GM20000 (cell line): ENCODE measurements around the gene ZNF473.

Experiments used
- DNase-seq: peaks from one replicate; pipeline ENCODE4 v3.0.0; 2012; ENCODE audit warnings: low spot score
- CTCF ChIP-seq: IDR thresholded peaks from 2 replicates; pipeline ENCODE4 v1.5.1; 2012; ENCODE audit warnings: mild to moderate bottlenecking, control low read depth; ENCODE audit errors: extremely low read depth, missing control alignments

ZNF473 gene

GRCh38 chr19:49997709-49998108, 28.1 kb upstream of the ZNF473 start:
- no peak for TF ChIP-seq CTCF
- DNase-seq, result peak; percentile 59

GRCh38 chr19:49999371-50000010, 26.3 kb upstream of the ZNF473 start:
- no peak for TF ChIP-seq CTCF
- no peak for DNase-seq

- no peak for TF ChIP-seq CTCF
- no peak for DNase-seq
Measured at GRCh38 chr19:50000038-50000840, 25.6 kb upstream of the ZNF473 start.

GRCh38 chr19:50000841-50001557, 24.8 kb upstream of the ZNF473 start:
- no peak for DNase-seq
- TF ChIP-seq CTCF, result no peak

- no peak for TF ChIP-seq CTCF
- no peak for DNase-seq
Measured at GRCh38 chr19:50001775-50002174, 24.0 kb upstream of the ZNF473 start.

- no peak for DNase-seq
- no peak for TF ChIP-seq CTCF
Measured at GRCh38 chr19:50002386-50002960, 23.3 kb upstream of the ZNF473 start.
